Common myeloid progenitor, CD34-positive (primary cell): ENCODE data around the gene PRADC1.
A peak's percentile ranks its signal among the peaks of the same experiment; 100 is the strongest.

Experiments
- CTCF ChIA-PET: fragments of 350-600 bp; sonication (Branson Sonifier 250); formaldehyde crosslinking; loops from one replicate; lab custom pipeline; 2021; ENCODE audit warnings: antibody characterized with exemption; lab: Charles Lee
- POLR2A ChIA-PET: fragments of 350-600 bp; sonication (Branson Sonifier 250); formaldehyde crosslinking; loops from one replicate; lab custom pipeline; 2021; ENCODE audit warnings: antibody characterized with exemption; lab: Charles Lee
- DNase-seq, 3 donors: peaks; one replicate each; pipeline versions ENCODE4 v3.0.0 to v3.0.0-alpha.2; 2013
- H3K27ac ChIP-seq, 2 experiments: 1 replicate in 1 of 2; 2 replicates in 1 of 2; pipeline ENCODE4 v1.7.0; 2013; ENCODE audit warnings: inconsistent platforms in 2 of 2, low read length in 2 of 2, mild to moderate bottlenecking in 2 of 2, low read depth in 1 of 2, moderate library complexity in 1 of 2; ENCODE audit not compliant: severe bottlenecking in 2 of 2, insufficient read depth in 1 of 2, poor library complexity in 1 of 2
- H3K27me3 ChIP-seq, 5 experiments: replicated peaks in 2 of 5; 1 replicate in 3 of 5; 2 replicates in 2 of 5; pipeline versions ENCODE4 v1.6.1 to v1.7.0; 2013; ENCODE audit warnings: low read length in 4 of 5, mild to moderate bottlenecking in 2 of 5, moderate library complexity in 2 of 5, inconsistent platforms in 1 of 5; ENCODE audit not compliant: insufficient read depth in 5 of 5, control insufficient read depth in 4 of 5
- H3K36me3 ChIP-seq, 4 experiments: 1 replicate in 2 of 4; 2 replicates in 2 of 4; pipeline versions ENCODE4 v1.6.1 to v1.7.0; 2013; ENCODE audit warnings: low read length in 3 of 4, control low read depth in 1 of 4, mild to moderate bottlenecking in 1 of 4; ENCODE audit not compliant: control insufficient read depth in 4 of 4, insufficient read depth in 4 of 4
- H3K4me1 ChIP-seq, 4 experiments: 1 replicate in 3 of 4; 2 replicates in 1 of 4; pipeline versions ENCODE4 v1.6.1 to v1.7.1; 2013; ENCODE audit warnings: low read length in 3 of 4, mild to moderate bottlenecking in 3 of 4, control low read depth in 1 of 4, inconsistent platforms in 1 of 4, moderate library complexity in 1 of 4; ENCODE audit not compliant: control insufficient read depth in 4 of 4, insufficient read depth in 4 of 4; ENCODE audit errors: control extremely low read depth in 1 of 4
- H3K4me3 ChIP-seq, 7 experiments: 1 replicate in 4 of 7; 2 replicates in 3 of 7; pipeline versions ENCODE4 v1.5.1 to v1.7.0; 2013; ENCODE audit warnings: mild to moderate bottlenecking in 7 of 7, low read length in 6 of 7, moderate library complexity in 6 of 7, inconsistent platforms in 2 of 7, low read depth in 2 of 7, control low read depth in 1 of 7; ENCODE audit not compliant: insufficient read depth in 4 of 7, control insufficient read depth in 1 of 7; ENCODE audit errors: extremely low read depth in 1 of 7
- H3K9me3 ChIP-seq, 5 experiments: 1 replicate in 4 of 5; 2 replicates in 1 of 5; pipeline versions ENCODE4 v1.6.1 to v1.7.1; 2013; ENCODE audit warnings: low read length in 4 of 5, mild to moderate bottlenecking in 2 of 5, inconsistent platforms in 1 of 5, low read depth in 1 of 5, moderate library complexity in 1 of 5; ENCODE audit not compliant: control insufficient read depth in 4 of 5, insufficient read depth in 2 of 5; ENCODE audit errors: control extremely low read depth in 1 of 5
- WGBS: methylation state at CpG from one replicate; pipeline ENCODE4 v1.1.5; 2013; ENCODE audit not compliant: insufficient coverage; 5-methylcytosine and 5-hydroxymethylcytosine counted together

PRADC1 gene

DNA sequence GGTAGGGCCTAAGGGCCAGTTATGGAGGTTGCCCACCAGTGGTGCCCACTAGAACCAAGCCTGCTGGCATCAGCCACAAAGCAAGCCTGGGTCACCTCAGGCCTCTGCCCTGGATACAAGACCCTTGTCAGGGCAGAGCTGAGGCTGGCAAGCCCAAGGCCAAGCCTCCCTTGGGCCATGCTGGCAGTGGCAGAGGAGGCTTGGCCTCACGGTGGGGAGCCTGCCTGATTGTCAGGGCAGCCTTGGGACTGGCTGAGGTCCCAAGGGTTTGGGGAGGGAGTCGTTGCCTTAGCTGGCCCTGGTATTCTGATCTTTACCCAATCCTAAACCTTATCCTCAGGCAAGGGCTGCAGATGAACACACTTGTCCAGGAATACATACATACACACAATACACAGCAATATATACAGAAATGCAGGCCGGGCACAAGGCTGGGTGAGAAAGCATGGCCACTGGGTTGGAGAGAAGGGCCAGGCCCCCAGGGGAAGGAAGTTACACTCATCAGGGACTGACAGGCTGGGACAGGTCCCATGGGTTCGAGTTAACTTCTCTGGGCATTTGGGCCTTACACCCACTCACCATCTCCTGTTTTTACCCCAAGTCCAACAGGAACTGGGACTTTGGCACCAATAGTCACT lies 22.1 kb upstream of the PRADC1 start:
- H3K36me3 ChIP-seq: peaks cover 21 to 84% (median 58%) of the 10 kb centered on the region in 4 experiments
- ChIA-PET CTCF (interaction anchor here (5.4 kb wide), 1 partner anchor 35 kb away, joined by 25 read pairs; no protein-coding TSS in a partner anchor), POLR2A (no interaction called here)
- WGBS: 86% methylated on average over 2 of the region's 4 CpGs
- H3K4me3 ChIP-seq: no peak overlapping the region
- H3K27ac ChIP-seq: no peak overlapping the region
- H3K4me1 ChIP-seq: peaks cover 0 to 18% (median 0%) of the 10 kb centered on the region in 4 experiments
- DNase-seq: no peak
- no peaks in the 10 kb centered on the region for H3K27me3 ChIP-seq
- no peaks in the 10 kb centered on the region for H3K9me3 ChIP-seq

DNA sequence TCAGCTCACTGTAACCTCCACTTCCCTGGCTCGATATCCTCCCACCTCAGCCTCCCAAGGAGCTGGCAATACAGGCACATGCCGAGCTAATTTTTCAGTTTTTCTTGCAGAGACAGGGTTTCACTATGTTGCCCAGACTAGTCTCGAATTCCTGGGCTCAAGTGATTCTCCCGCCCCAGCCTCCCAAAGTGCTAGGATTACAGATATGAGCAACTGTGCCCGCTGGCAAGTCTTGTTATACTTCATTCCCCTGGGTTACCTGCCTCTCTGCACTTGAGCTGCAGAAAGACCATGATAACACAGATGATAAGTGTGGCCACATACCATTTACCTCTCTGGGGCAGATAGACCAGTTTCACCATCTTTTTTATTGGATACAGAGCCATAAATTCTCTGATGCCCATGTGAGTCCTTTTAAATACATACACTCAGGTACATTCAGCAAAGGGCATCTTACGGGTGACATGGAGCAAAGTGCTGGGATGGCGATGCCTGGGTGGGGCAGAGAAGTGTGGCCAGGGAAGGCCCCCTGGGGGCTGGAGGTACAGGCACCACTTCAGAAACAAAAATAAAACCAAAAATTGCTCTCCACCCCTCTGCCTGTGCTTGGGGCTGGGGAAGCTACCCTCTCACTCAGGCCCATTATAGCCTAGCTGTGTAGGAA lies 21.4 kb upstream of the PRADC1 start:
- no peaks in the 10 kb centered on the region for H3K9me3 ChIP-seq
- peaks cover 23 to 84% (median 61%) of the 10 kb centered on the region in 4 experiments for H3K36me3 ChIP-seq
- POLR2A ChIA-PET: no interaction called here
- H3K4me1 ChIP-seq: peaks cover 0 to 18% (median 0%) of the 10 kb centered on the region in 4 experiments
- no peak for DNase-seq
- no peak overlapping the region for H3K27ac ChIP-seq
- H3K4me3 ChIP-seq: no peak overlapping the region
- H3K27me3 ChIP-seq: no peaks in the 10 kb centered on the region
- 99% methylated on average over 5 of the region's 7 CpGs for WGBS
- CTCF ChIA-PET: interaction anchor here (0.7 to 5.4 kb wide), 5 partner anchors 10 to 361 kb away, joined by 3 to 25 read pairs (median 6); no protein-coding TSS in a partner anchor

DNA sequence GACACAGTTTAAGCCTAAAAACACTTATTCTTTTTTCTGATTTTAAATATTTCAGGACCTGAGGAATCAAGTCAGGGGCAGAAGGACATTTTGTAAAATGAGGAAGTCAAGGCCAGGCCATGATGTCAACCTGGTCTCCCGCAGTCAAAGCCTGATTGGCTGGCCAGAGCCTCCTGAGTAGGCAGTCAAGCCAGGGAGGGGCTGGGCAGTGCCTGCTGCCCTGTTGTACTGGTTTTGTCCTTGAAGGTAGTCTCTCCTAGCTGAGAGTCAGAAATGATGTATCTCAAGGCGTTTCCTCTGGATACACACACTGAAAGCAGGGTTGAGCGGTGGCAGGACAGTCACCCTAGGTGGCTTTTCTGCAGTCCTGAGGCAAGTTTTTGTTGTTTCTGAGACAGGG lies 20.9 kb upstream of the PRADC1 start:
- Histone ChIP-seq H3K4me3 (no peak overlapping the region), H3K36me3 (peaks cover 28 to 84% (median 63%) of the 10 kb centered on the region in 4 experiments), H3K9me3 (no peaks in the 10 kb centered on the region), H3K27me3 (no peaks in the 10 kb centered on the region), H3K4me1 (peaks cover 0 to 18% (median 0%) of the 10 kb centered on the region in 4 experiments), H3K27ac (no peak overlapping the region)
- WGBS: 100% methylated on average over 3 of the region's 3 CpGs
- DNase-seq: peak in 2 of 3 donors; percentile 28 to 35
- ChIA-PET CTCF (interaction anchor here (0.7 to 5.4 kb wide), 7 partner anchors 9 to 360 kb away, joined by 3 to 25 read pairs (median 3); no protein-coding TSS in a partner anchor), POLR2A (no interaction called here)

DNA sequence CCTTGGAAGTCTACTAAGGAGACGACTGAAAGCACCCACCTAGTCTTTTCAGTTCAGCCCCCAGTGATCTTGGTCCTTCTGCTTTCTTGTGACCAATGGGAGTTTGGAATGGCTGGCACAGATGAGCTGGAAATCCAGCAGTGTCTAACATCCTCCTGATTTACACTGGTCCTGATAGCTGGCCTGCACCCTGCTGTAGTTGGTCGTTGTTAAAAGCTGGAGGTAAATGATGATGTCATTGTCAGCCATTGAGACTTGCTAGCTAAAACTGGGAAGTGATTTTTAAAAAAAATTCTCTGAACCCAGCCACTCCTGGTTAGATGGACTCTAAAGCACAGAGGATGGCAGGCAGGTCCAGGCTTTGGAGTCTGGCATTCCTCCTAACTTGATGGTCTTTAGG lies 20.4 kb upstream of the PRADC1 start:
- H3K27ac ChIP-seq: no peak overlapping the region
- H3K36me3 ChIP-seq: peaks cover 29 to 84% (median 65%) of the 10 kb centered on the region in 4 experiments
- H3K4me3 ChIP-seq: no peak overlapping the region
- CTCF ChIA-PET: interaction anchor here (0.7 to 5.4 kb wide), 7 partner anchors 9 to 360 kb away, joined by 3 to 25 read pairs (median 3); no protein-coding TSS in a partner anchor
- 33% methylated on average over 1 of the region's 2 CpGs for WGBS
- POLR2A ChIA-PET: no interaction called here
- peaks cover 0 to 16% (median 0%) of the 10 kb centered on the region in 4 experiments for H3K4me1 ChIP-seq
- H3K9me3 ChIP-seq: no peaks in the 10 kb centered on the region
- DNase-seq: no peak
- H3K27me3 ChIP-seq: no peaks in the 10 kb centered on the region

DNA sequence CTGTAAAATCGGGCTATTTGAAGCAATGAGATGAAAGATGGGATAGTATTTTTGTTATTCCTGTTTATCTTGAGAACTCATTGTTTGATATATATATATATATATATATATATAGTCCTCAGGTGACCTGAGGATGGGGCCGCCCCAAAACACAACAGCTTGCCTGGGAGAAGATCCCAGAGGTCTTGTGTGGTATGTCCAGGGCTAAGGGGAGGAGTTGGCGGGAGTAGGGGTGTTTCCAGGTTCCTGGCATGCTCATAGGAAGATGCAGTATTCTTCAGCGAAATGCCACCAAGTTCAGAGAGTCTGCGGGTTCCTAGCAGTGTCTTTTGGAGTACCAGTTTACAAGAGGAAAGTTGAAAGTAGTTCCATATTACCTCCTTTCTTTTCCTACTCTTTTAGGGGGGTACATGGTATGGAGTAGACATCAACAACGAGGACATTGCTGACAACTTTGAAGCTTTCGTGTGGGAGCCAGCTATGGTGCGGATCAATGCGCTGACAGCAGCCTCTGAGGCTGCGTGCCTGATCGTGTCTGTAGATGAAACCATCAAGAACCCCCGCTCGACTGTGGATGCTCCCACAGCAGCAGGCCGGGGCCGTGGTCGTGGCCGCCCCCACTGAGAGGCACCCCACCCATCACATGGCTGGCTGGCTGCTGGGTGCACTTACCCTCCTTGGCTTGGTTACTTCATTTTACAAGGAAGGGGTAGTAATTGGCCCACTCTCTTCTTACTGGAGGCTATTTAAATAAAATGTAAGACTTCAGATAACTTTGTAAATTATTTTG lies 19.4 kb upstream of the PRADC1 start:
- DNase-seq: no peak
- Histone ChIP-seq H3K36me3 (peaks cover 29 to 83% (median 69%) of the 10 kb centered on the region in 4 experiments), H3K27ac (peak overlapping the region in 1 of 2 experiments; percentile 51), H3K9me3 (no peaks in the 10 kb centered on the region), H3K4me1 (peaks cover 0 to 8% (median 0%) of the 10 kb centered on the region in 4 experiments), H3K4me3 (no peak overlapping the region), H3K27me3 (no peaks in the 10 kb centered on the region)
- ChIA-PET POLR2A (no interaction called here), CTCF (interaction anchor here (1.0 to 5.4 kb wide), 4 partner anchors 8 to 38 kb away, joined by 3 to 25 read pairs (median 5); no protein-coding TSS in a partner anchor)
- WGBS: 94% methylated on average over 12 of the region's 17 CpGs

DNA sequence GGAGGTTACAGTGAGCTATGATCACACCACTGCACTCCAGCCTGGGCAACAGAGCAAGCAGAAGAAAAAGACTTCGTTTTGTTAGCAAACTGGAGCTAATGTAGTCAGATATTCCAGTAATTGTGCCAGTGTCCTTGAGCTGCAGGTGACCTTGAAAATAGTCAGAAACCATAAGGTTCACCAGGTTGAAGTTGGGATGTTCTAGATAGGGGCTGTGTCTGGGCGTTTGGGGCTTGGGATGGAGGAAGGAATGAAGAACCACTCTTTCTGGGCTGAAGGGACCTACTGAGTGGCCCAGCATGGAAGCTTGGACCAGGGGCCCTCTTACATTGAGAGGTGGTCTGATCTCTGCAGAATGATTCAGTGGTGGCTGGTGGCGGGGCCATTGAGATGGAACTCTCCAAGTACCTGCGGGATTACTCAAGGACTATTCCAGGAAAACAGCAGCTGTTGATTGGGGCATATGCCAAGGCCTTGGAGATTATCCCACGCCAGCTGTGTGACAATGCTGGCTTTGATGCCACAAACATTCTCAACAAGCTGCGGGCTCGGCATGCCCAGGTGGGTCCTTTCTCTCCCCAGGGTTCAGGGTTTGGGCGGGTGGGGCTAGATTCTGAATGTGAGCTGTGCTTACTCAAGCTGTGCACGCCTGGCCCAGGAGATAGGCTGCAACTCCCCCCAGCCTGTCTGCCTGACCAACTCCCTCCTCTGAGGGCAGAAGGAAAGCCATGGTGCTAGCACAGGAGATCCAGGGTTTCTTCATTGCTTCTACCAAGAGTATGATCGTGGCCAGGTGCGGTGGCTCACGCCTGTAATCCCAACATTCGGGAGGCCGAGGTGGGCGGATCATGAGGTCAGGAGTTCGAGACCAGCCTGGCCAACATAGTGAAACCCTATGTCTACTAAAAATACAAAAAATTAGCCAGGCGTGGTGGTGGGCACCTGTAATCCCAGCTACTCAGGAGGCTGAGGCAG lies 18.1 kb upstream of the PRADC1 start:
- H3K27me3 ChIP-seq: no peaks in the 10 kb centered on the region
- WGBS: 97% methylated on average over 12 of the region's 17 CpGs
- CTCF ChIA-PET: interaction anchor here (1.3 to 5.4 kb wide), 3 partner anchors 11 to 39 kb away, joined by 5 to 25 read pairs (median 5); no protein-coding TSS in a partner anchor
- DNase-seq: no peak
- no peaks in the 10 kb centered on the region for H3K9me3 ChIP-seq
- no peak overlapping the region for H3K4me3 ChIP-seq
- POLR2A ChIA-PET: no interaction called here
- H3K27ac ChIP-seq: no peak overlapping the region
- H3K36me3 ChIP-seq: peaks cover 35 to 94% (median 81%) of the 10 kb centered on the region in 4 experiments
- H3K4me1 ChIP-seq: peaks cover 0 to 8% (median 0%) of the 10 kb centered on the region in 4 experiments
